ENCODE results near the gene TREX2.
"Not testable (repeated sequence)": the region's sequence is repeated elsewhere in the genome, so short reads cannot be mapped to it uniquely, and the experiment has no call there.

TREX2 gene

DNA sequence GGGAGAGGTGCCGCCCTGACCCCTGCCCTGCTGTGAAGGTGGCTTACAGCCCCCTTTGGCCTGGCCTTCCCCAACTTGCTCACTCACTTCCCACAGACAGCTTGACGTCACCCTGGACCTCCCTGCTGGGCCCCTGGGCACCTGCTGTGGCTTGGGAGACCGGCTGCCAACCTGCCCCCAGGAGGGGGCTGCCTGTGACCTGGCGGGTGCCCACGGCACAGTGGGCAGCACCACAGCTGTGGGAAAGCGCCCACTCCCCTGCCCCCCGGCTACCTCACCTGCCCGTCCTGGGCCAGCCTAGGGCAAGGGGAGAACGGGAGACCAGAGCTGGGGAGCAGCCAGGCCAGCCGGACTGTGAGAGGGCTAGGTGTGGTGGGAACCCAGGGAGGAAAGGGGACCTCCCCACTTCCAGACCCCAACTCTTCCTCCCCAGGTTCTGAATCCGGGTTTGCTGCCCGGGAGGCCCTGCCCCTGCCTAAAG is 36.9 kb downstream of the TREX2 start:
- DNase-seq (ENCODE audit: low read depth, low spot score), result no peak

DNA sequence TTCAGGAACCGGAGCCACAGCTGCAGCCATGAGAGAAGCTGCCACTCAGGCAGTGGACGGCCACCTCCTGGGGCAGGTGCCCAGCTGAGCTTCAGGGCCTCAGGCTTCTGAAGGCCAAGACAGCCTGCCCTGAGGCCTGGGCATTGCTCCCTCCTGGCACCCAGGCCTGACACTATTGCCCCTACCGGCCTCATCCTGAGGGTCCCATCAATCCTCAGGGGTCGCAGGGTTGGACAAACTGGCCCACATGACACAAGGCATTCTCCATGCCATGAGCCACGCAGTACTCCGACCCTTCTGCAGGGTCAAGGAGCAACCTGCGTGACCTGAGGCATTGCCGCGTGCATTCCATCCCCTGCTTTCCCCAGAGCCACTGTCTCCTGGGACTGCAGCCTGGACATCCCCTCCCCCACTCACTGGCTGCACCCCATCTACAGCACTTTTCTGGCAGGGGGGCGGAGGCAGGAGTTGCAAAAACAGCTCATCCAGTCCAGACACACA is 37.6 kb downstream of the TREX2 start:
- peak; percentile 62 for DNase-seq (ENCODE audit: low read depth, low spot score)

DNA sequence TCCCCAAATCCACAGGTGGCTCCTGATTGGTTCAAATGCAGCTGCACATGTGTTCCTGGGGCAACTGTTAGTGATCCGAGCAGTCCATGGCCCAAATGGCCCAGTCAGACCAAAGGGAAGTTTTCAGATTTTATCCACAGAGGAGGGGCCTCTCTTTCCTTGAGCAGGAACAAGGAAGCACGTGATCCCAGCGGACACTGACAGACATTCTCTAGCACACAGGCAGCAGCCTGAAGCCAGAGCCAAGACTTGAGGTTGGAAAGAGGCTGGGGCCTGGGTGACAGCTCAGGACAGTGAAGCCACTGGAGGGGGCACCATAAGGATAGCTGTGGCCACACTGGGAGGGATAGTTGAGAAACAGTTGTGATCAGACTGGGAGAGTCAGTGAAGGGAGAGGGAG is 38.1 kb downstream of the TREX2 start:
- DNase-seq (ENCODE audit: low read depth, low spot score), result no peak

DNA sequence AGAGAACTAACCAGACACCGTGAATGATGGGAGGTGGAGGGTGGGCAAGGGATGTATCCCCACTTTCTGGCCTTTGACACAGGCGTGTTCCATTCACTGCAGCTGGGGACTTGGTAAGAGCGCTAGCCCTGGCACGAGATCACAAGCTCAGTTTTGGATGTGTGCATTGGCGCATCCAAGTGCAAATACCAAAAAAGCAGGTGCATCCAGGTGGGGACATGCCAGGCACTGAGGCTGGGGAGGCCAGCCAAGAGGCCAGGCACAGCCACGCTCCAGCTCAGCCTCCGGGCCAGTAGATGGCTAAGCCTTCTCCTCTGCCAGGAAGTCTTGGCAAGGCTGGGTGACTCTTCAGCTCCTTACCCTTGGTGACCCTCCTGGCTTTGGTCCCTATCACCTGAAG is 39.0 kb downstream of the TREX2 start:
- no peak for DNase-seq (ENCODE audit: low read depth, low spot score)

DNA sequence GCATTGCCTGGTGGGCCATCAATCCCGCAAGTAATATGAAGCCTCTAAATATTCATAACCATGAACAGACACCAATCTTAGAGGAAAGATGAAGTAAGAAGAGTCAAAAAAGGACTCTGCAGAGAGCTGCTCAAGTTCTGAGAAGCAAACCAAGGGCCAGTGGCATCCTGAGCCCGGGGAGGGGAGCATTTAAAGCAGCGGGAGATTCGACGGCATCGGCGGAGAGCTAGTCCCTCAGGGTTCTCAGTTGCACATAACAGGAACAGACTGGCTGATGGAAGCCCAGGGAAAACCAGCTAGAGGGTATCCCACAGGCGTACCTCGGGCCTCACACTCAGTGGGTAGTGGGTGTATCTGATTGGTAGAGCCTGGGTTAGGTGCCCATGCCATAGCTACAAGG is 39.8 kb downstream of the TREX2 start:
- no peak for DNase-seq (ENCODE audit: low read depth, low spot score)

DNA sequence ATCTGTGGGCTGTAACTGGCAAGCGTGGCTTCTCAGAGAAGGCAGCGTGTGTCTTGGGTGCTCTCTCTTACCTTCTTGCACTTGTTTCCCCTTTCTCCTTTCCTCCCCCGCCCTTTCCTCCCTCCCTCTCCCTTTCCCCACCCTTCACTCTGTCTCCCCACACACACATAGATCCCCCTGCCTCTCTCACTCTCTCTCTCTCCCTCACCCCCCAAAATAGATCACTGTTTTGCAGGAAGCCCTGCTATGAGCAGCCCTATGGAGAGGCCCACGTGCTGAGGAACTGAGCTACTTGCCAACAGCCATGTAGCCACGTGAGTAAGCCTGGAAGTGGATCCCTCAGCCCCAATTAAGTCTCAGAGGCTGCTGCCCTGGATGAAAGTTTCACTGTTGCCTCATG is 40.4 kb downstream of the TREX2 start:
- no peak for DNase-seq (ENCODE audit: low read depth, low spot score)

DNA sequence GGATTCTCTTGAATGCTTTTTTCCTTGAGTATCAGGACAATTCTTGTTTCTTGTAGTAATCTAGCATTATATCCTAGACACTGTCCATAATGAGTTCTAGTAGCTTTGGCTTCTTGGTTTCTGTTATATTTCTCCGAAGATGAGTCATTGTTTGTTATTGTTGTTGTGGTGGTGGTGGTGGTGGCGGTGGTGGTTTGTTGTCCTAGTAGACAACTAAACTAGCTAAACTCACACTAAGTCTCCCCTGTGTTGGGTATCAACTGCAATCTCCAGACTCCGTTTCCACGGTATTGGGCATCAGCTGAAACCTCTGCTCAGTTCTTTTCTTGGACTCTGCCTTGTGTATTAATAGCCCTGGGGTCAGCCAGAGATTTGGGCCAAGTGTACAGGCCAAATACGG is 41.5 kb downstream of the TREX2 start:
- not testable (repeated sequence) for DNase-seq (ENCODE audit: low read depth, low spot score)

DNA sequence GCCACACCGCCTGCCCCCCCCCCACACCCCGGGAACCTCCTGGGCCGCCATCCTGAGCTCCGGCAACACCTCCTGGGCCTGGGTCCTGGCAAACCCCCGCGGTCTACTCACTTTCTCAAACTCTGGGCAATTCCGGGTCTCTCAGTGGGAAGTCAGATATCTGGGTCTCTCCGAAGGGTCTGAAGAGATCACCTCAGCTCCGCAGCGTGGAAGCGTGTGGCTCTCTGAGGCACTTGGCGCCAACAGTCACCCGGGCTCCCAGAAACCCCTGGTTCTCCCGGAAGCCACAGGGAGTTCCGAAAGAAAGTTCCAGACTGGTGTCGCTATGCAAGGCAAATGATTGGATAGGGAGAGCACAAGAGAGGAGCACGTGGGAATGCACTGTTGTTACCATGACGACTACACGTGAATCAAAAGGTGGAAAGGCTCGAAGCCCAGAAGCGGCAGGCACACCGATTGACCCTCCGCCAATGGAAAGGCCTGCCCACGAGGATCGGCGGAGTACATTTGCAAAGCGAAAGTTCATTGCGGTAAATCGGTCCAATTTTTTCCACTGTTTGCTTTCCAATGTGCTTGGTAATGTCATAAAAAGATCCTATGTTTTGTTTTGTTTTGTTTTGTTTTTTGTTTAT is 44.6 kb downstream of the TREX2 start, which contains the start of gene PNMA6E:
TSS of gene PNMA6E (minus strand) at position 218 of the 632 bp plus-strand sequence. CDS start 2,501 bp downstream, outside the sequence.
- no peak for DNase-seq (ENCODE audit: low read depth, low spot score)

DNA sequence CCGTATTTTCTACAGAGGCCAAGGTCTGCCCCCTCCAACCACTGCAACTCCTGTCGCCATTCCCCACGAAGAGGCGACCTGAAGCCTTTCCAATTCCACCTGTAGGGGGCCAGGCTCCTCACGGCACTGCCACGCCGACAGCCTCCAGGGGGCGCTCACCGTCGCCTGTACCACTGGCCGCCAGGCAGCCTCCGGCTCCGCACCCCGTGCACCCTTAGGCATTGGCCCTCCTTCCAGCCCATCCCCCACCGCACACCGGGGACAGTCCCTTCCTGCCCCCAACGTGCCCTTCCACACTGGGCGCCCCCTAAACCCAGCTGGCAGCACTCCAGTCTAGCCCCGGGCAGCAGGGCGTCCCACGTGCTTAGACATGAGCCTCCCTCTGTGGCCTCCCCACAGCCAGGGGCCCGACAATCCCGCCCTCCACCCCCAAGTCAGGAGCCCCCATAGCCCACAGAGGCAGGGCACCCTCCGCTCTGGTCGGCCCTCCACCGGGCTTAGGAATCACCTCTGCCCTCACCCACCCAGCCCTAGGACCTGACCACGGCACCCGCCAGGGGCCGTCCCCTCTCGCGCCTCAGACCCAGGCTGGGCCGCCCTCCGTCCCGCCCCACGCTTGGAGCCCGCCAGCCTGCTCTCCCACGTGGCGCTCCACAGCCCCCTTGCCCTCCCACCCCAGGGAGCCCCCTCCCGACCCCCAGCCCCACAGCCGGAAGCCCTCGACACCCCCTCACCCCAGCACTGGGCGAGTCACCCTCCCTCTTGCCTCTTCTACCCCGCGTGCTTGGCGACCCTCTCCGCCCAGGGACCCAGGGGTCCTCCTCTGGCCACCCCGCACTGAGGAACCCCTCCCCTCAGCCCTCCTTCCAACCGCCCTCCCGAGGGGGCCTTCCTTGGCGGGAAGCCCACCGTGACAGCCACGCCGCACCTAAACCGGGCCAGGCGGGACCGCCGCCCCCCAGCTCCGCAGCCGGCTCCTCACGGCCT is 45.4 kb downstream of the TREX2 start:
- peak; percentile 85 for DNase-seq (ENCODE audit: low read depth, low spot score)

DNA sequence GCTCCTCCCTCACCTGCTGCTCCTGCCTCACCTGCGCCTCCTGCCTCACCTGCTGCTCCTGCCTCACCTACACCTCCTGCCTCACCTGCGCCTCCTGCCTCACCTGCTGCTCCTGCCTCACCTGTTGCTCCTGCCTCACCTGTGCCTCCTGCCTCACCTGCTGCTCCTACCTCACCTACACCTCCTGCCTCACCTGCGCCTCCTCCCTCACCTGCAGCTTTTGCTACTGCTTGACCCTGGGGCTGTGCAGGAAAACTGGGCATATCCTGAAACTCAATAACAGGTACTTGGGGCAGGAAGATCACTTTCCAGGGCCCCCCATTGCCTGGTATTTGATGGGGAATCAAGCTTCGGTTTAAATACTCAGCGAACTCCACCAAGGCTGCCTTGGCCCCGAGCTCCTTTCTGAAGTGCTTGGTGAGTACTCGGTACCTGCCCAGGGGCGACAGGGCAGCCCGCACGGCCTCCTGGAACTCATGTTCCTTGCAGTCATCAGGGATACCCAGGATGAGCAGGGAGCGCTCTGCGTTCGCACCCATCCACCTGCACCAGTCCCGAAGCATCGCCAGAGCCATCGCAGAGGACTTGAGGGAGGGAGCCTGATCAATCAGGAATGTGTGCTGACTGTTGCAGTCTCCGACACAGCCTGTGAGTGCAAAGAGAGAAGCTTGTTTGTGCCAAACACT is 47.4 kb downstream of the TREX2 start:
- DNase-seq (ENCODE audit: low read depth, low spot score), result no peak

DNA sequence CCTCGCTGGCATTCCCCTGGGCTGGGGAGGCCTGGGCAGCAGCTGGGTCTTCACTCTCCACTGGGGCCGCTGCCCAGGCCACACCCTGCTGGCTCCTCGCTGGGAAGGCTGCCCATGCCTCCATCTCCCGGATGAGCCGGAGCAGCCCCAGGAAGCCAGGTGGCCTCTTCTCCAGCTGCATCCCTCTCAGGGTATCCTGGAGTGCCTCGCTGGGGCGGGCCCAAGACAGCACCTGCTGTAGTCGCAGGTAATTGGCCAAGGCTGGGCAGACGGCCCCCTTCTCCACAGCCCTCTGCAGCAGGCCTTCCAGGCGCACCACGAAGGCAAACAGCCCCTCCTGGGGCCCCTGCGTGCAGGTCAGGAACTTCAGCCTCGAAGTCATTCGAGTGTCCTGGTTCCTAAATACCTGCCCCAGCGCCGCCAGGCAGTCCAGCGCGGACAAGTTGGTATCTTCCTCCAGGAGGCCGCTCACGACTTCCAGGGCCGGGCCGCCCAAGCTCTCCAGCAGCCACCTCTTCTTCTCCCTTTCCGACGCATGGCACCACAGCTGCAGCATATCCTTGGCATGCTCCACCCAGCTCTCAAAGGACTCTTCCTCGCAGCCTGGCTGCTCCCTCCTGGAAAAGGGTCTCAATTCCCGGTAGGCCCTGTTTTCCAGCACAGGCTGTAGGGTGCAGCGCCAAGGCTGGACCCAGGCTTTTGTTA is 48.4 kb downstream of the TREX2 start:
- no peak for DNase-seq (ENCODE audit: low read depth, low spot score)

DNA sequence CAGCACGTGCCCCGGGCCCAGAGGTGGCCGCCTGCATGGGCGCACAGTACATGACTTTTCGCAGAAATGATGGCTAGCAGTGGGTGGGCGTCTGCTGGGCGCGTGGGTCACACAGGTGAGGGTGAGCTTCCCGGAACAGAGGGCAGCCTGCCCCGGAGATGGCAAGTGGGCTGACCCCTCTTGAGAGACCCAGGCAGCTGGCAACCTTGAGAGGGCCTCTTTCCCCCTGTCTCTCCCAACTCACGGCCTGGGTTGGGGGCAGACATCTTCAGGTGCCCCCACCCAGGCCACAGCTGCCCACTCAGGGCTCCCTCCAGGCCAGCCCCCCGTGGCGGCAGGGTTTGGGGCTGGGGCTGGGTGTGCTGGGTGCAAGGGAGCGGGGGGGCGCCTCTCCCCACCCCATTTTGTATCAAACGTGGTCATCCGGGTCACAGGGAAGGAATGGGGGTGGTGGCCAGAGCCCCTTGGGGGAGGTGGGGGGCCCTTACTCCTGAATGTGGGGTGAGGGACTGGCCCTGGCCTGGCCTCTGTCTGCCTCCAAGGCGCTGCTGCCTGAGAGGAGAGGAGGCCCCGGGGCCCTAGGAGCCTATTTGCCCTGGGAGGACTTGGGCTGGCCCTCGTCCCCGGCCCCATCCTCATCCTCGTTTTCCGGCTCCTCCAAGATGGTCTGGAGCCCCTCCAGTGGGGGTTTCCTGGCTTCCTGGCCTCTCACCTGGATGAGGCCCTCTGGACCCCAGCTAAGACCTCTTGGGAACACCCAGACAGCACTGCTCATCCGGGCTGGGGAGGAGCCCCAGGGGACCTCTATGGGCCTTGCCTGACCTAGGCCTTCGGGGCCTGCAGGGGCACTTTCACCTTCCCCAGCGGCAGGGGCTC is 49.3 kb downstream of the TREX2 start:
- no peak for DNase-seq (ENCODE audit: low read depth, low spot score)

DNA sequence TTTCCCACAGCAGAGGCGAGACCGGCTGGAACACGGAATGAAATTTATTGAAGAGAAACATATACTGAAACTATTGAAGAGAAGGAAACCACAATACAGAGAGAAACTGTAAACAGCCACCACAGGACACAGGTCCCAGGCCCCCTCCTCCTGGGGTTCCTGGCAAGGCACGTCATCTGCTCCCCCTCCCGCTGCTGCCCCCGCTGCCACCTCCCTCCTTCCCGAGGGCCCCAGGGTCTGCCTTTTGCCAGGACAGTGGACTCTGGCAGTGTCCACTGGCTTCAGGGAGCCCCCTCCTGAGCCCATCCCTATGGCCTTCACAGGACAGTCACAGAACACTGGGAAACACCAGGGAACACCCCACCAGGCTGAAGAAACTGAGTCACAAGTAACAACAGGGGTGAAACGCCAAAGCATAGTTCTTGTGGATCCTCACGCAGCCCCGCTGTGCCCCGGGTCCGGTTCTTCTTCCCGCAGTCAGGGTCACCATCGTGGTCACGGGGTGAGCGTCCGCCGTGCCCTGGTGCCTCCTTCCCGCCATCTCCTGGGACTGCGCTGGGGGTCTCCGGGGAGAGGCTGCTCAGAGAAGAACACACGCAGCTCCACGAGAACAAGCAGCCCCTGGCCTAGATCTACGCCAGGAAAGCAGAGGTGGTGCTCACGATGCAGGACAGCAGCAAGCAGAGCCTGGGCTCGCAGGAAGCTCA is 50.1 kb downstream of the TREX2 start:
- no peak for DNase-seq (ENCODE audit: low read depth, low spot score)

DNA sequence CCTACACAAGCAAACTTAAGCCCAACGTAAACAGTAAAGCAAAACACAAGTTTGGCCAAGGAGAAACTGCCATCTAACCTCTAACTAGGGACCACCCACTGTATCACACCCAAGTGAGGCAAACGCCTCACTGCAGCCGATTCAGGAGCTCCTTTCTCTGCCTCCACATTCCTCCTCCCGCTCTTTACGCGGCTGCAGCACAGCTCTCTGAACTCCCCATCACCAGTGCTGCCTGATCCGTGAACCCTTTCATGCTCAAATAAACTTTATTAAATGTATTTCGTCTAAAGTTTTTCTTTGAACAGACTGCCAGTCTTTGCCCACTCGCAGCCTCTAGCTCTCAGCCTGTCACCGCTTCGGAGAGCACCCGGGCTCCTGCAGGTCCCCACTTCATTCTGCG is 51.2 kb downstream of the TREX2 start:
- no peak for DNase-seq (ENCODE audit: low read depth, low spot score)

Measured in ELF-1 (cell line).